Ascending aorta (tissue), 2 donors: ENCODE results near the gene GRM7. TPM values are rescaled to one million over a fixed set of nuclear protein-coding genes. Genes with fewer than 3 reads are reported as not detected.

Experiments used
- DNase-seq, 2 donors: peaks; one replicate each; pipeline ENCODE4 v3.0.0-alpha.2; 2019; ENCODE audit warnings: low spot score in 2 of 2
- H3K27ac ChIP-seq, 2 donors: fragments of 200-600 bp; sonication (generic); one replicate each; pipeline ENCODE4 v1.5.1; 2016 to 2017; ENCODE audit warnings: mild to moderate bottlenecking in 1 of 2
- H3K27me3 ChIP-seq: fragments of 200-600 bp; sonication (generic); one replicate; pipeline ENCODE4 v1.5.1; 2017
- H3K36me3 ChIP-seq, 2 donors: fragments of 200-600 bp; sonication (generic); one replicate each; pipeline ENCODE4 v1.5.1; 2016
- H3K4me1 ChIP-seq, 2 donors: fragments of 200-600 bp; sonication (generic); one replicate each; pipeline ENCODE4 v1.5.1; 2016 to 2017; ENCODE audit warnings: mild to moderate bottlenecking in 1 of 2
- H3K4me3 ChIP-seq, 2 donors: fragments of 200-600 bp; sonication (generic); one replicate each; pipeline ENCODE4 v1.5.1; 2016 to 2017; ENCODE audit warnings: mild to moderate bottlenecking in 1 of 2
- H3K9me3 ChIP-seq, 2 donors: fragments of 200-600 bp; sonication (generic); one replicate each; pipeline ENCODE4 v1.5.1; 2016
- intact Hi-C: fragments of 100-400 bp; cut with DNase I; formaldehyde crosslinking; loops from one replicate; pipeline ENCODE4 v1.15.1; 2023
- total RNA-seq: library from RNA; depleted of rRNA; stranded (reverse); fragments of >200 nt; gene quantifications from one replicate; pipeline ENCODE4 v1.1.0, GENCODE V29; 2016
- TF ChIP-seq, protein P1 (sequence below), 3 experiments: fragments of 200-600 bp in 2 of 3; fragments of 450-650 bp in 1 of 3; sonication (generic) in 2 of 3; IDR thresholded peaks; one replicate each; pipeline ENCODE4 v1.5.1; 2016 to 2019; ENCODE audit warnings: antibody characterized with exemption in 3 of 3, mild to moderate bottlenecking in 1 of 3, moderate library complexity in 1 of 3

The GRM7 gene
- total RNA-seq, 1 donor from 2014 or later: 4.8 TPM

DNA sequence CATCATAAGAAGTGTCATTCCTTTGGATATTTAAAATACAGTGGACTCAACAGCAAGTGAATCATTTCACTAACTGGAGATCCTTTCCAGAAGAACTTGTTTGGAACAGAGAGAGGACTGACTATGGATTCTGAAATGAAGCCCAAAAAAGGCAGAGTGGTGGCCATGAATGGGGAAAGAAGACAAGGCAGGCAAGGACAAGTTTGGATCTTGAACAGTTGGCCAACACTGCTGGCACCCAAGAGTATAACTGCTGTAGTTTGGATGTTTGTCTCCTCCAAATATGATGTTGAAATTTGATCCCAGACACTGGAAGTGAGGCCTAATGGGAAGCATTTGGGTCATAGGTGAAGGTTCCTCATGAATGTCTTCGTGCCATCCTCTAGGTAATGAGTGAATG, 686.9 kb downstream of the GRM7 start:
- TF ChIP-seq, protein P1, sequence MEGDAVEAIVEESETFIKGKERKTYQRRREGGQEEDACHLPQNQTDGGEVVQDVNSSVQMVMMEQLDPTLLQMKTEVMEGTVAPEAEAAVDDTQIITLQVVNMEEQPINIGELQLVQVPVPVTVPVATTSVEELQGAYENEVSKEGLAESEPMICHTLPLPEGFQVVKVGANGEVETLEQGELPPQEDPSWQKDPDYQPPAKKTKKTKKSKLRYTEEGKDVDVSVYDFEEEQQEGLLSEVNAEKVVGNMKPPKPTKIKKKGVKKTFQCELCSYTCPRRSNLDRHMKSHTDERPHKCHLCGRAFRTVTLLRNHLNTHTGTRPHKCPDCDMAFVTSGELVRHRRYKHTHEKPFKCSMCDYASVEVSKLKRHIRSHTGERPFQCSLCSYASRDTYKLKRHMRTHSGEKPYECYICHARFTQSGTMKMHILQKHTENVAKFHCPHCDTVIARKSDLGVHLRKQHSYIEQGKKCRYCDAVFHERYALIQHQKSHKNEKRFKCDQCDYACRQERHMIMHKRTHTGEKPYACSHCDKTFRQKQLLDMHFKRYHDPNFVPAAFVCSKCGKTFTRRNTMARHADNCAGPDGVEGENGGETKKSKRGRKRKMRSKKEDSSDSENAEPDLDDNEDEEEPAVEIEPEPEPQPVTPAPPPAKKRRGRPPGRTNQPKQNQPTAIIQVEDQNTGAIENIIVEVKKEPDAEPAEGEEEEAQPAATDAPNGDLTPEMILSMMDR (IDR thresholded peaks at IDR 0.05): no peak
- intact Hi-C loops: no loop called here
- Histone ChIP-seq H3K4me3 (no peak overlapping the region), H3K9me3 (no peaks in the 10 kb centered on the region), H3K27me3 (no peaks in the 10 kb centered on the region), H3K36me3 (no peaks in the 10 kb centered on the region), H3K27ac (no peak overlapping the region), H3K4me1 (peaks cover 0 to 5% of the 10 kb centered on the region in 2 donors)
- no peak for DNase-seq

DNA sequence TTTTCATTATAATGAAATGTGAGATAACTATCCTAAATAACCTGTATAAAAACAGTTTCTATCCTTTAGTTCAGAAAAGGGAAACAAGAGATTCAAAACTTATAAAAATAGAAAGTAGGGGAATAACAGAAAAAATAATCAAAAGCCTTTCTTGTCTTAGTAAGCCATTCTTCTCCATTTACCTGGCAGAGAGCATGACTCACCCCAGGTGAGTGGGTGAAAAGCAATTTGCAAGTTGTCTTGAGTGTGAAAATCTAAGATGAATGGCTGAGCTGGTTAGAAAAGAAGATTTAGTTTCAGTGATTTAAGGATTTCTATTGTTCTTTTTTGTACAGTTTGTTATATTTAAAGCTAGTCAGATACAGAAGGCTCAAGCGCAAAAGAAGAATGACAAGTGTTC, 702.0 kb downstream of the GRM7 start:
- intact Hi-C loops: no loop called here
- TF ChIP-seq, protein P1 (IDR thresholded peaks at IDR 0.05): no peak
- Histone ChIP-seq H3K36me3 (no peaks in the 10 kb centered on the region), H3K9me3 (no peaks in the 10 kb centered on the region), H3K27ac (no peak overlapping the region), H3K4me3 (no peak overlapping the region), H3K27me3 (no peaks in the 10 kb centered on the region), H3K4me1 (no peaks in the 10 kb centered on the region)
- no peak for DNase-seq

DNA sequence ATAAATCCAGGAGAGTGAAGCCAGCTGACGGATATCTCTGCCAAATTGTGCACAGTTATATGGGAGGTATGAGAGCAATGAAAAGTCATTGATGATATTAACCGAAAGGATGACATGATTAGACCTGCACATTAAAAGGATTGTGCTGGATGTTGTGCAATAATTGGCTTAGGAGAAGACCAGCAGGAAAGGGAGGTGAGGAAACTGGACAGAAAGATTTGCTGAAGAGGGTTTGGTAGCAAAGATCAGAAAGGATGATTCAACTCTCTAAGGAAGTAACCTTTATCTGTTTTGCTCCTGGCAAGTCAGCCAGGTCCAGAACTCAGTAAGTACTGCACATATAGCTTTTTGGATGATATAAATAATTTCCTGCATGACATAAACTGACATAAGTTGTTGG, 704.7 kb downstream of the GRM7 start:
- Histone ChIP-seq H3K9me3 (no peaks in the 10 kb centered on the region), H3K36me3 (no peaks in the 10 kb centered on the region), H3K4me3 (no peak overlapping the region), H3K4me1 (no peaks in the 10 kb centered on the region), H3K27me3 (no peaks in the 10 kb centered on the region), H3K27ac (no peak overlapping the region)
- TF ChIP-seq, protein P1 (IDR thresholded peaks at IDR 0.05): no peak
- intact Hi-C loops: no loop called here
- no peak for DNase-seq

DNA sequence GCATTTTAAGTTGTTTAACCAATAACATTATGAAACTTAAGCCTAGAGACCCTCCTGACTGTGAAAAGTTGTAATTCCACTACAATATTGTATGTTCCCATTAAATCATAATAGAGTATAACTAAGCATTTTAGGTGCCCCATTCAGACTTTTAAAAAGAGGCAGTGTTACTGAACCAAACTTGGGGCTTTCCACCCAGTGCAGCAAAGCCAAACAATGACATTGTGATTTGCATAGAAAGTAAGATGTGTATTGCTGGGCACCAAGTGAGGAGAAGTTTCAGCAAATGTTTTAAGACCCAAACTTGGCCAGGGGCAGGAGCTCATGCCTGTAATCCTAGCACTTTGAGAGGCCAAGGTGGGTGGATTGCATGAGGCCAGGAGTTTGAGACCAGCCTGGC, 706.2 kb downstream of the GRM7 start:
- no peaks in the 10 kb centered on the region for H3K27me3 ChIP-seq
- no peaks in the 10 kb centered on the region for H3K36me3 ChIP-seq
- no peak for DNase-seq
- TF ChIP-seq, protein P1 (IDR thresholded peaks at IDR 0.05): no peak
- H3K4me3 ChIP-seq: no peak overlapping the region
- intact Hi-C loops: no loop called here
- H3K27ac ChIP-seq: no peak overlapping the region
- H3K9me3 ChIP-seq: peaks cover 0 to 5% of the 10 kb centered on the region in 2 donors
- no peaks in the 10 kb centered on the region for H3K4me1 ChIP-seq

DNA sequence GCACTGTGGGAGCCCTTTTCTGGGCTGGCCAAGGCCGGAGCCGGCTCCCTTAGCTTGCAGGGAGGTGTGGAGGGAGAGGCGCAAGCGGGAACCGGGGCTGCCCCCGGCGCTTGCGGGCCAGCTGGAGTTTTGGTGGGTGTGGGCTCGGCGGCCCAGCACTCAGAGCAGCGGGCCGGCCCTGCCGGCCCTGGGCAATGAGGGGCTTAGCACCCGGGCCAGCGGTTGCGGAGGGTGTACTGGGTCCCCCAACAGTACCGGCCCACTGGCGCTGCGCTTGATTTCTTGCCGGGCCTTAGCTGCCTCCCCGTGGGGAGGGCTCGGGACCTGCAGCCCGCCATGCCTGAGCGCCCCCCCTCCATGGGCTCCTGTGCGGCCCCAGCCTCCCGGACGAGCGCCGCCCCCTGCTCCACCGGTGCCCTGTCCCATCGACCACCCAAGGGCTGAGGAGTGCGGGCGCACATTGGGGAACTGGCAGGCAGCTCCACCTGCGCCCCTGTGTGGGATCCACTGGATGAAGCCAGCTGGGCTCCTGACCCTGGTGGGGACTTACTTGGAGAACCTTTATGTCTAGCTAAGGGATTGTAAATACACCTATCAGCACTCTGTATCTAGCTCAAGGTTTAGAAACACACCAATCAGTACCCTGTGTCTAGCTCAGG, 707.7 kb downstream of the GRM7 start:
- H3K27me3 ChIP-seq: no peaks in the 10 kb centered on the region
- intact Hi-C loops: no loop called here
- no peak for DNase-seq
- TF ChIP-seq, protein P1 (IDR thresholded peaks at IDR 0.05): no peak
- peaks cover 0 to 5% of the 10 kb centered on the region in 2 donors for H3K9me3 ChIP-seq
- no peak overlapping the region for H3K4me3 ChIP-seq
- H3K4me1 ChIP-seq: peaks cover 0 to 3% of the 10 kb centered on the region in 2 donors
- H3K36me3 ChIP-seq: no peaks in the 10 kb centered on the region
- H3K27ac ChIP-seq: no peak overlapping the region

DNA sequence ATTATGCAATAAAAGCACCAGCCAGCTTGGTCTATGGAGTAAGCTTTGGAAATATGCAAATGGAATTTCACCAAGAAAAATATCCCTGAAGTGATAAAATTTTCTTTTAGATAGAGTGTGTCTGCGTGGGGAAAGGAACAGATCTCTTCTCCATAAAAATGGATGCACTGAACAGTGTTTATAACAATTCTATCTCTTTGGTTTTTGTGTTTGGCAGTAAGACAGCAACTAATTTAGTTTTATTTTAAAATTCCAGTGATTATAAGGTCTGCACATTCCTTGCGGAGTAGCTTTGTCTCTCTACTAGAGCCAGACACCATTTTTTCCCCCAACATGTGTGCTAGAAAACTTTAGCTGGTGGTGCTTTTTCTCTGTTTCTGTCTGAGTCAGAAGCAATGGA, 712.4 kb downstream of the GRM7 start:
- no peaks in the 10 kb centered on the region for H3K27me3 ChIP-seq
- H3K9me3 ChIP-seq: peaks cover 0 to 5% of the 10 kb centered on the region in 2 donors
- H3K27ac ChIP-seq: peak overlapping the region in 1 of 2 donors; percentile 46
- H3K4me3 ChIP-seq: no peak overlapping the region
- DNase-seq: no peak
- peaks cover 0 to 3% of the 10 kb centered on the region in 2 donors for H3K4me1 ChIP-seq
- intact Hi-C loops: no loop called here
- TF ChIP-seq, protein P1 (IDR thresholded peaks at IDR 0.05): no peak
- no peaks in the 10 kb centered on the region for H3K36me3 ChIP-seq
